Mucosa of rectum (tissue), 2 donors: Measurements from ENCODE around the gene LMBRD1.

Source experiments
- H3K27ac ChIP-seq, 2 donors: one replicate each; pipeline ENCODE4 v1.7.0; 2013; ENCODE audit warnings: inconsistent platforms in 2 of 2, low read depth in 2 of 2, low read length in 2 of 2
- H3K27me3 ChIP-seq, 2 donors: one replicate each; pipeline ENCODE4 v1.7.0; 2013; ENCODE audit warnings: low read length in 2 of 2; ENCODE audit not compliant: control insufficient read depth in 2 of 2, insufficient read depth in 2 of 2
- H3K36me3 ChIP-seq, 2 donors: one replicate each; pipeline ENCODE4 v1.7.0; 2013; ENCODE audit warnings: low read length in 2 of 2; ENCODE audit not compliant: control insufficient read depth in 2 of 2, insufficient read depth in 2 of 2
- H3K4me1 ChIP-seq, 2 donors: one replicate each; pipeline ENCODE4 v1.7.0; 2013; ENCODE audit warnings: low read length in 2 of 2, mild to moderate bottlenecking in 1 of 2; ENCODE audit not compliant: control insufficient read depth in 2 of 2, insufficient read depth in 2 of 2
- H3K4me3 ChIP-seq, 2 donors: one replicate each; pipeline ENCODE4 v1.7.0; 2013; ENCODE audit warnings: low read length in 2 of 2
- H3K9ac ChIP-seq, 2 donors: one replicate each; pipeline ENCODE4 v1.7.0; 2013; ENCODE audit warnings: low read length in 2 of 2, low read depth in 1 of 2, mild to moderate bottlenecking in 1 of 2
- H3K9me3 ChIP-seq, 2 donors: one replicate each; pipeline ENCODE4 v1.7.0; 2013; ENCODE audit warnings: low read length in 2 of 2; ENCODE audit not compliant: control insufficient read depth in 2 of 2
- donor health status: healthy.
- donor health status: Normal muscosa, but diverticular disease.

The LMBRD1 gene

GRCh38 chr6:69624944-69625343, 171.9 kb downstream of the LMBRD1 start:
- H3K4me3 ChIP-seq, result no peak overlapping the region
- H3K27ac ChIP-seq, result no peak overlapping the region
- H3K9ac ChIP-seq, result no peak overlapping the region
- no peaks in the 10 kb centered on the region for H3K9me3 ChIP-seq
- no peaks in the 10 kb centered on the region for H3K36me3 ChIP-seq
- H3K4me1 ChIP-seq, result no peaks in the 10 kb centered on the region
- no peaks in the 10 kb centered on the region for H3K27me3 ChIP-seq
